ENCODE results near the gene RBMS1. TPM values are rescaled to one million over a fixed set of nuclear protein-coding genes. Genes with fewer than 3 reads are reported as not detected.

The RBMS1 gene
- total and polyA plus RNA-seq, 8 donors = 91.7 to 133 (median 119) TPM

DNA sequence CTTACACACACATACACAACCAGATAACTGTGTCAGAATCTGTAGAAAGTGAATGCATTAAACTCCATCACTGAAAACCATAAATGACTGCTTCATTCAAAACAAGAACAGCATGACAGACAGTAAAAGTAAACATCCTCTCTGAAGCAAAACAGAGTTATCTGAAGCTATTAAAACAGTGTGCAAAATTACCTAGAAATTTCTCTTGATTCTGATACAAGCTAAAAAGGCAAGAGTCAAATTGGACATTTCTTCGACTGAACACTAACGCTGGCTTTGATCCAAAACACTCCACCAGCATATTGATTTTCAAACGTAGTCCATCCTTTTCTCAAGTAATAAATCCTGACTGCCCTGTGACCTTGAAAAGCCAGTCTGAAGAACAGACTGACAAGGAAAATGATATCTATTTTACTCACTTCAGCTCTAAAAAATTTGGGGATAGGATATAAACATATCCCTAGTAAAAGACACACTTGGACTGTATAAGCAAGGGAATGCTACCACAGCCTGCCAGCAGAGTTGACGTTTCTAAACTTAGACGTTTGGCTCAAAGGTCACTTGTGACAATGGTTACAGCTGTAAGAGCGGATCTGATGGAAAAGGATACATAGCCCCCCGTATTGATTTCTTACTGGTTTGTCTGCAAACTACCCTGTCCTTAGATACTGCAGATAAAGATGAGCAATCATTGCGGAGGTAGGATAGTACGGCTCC, 164.6 kb downstream of the RBMS1 start:
- H3K36me3 ChIP-seq = peaks cover 0 to 5% of the 10 kb centered on the region in 2 donors
- no peak overlapping the region for H3K27ac ChIP-seq
- intact Hi-C loops (cut with DNase I) = loop anchor here in 1 of 2 donors (10.0 kb wide), 1 partner anchor 76 kb away; no protein-coding TSS in a partner anchor
- no peaks in the 10 kb centered on the region for H3K9me3 ChIP-seq
- DNase-seq (no peak), ATAC-seq (no peak)
- H3K27me3 ChIP-seq = no peaks in the 10 kb centered on the region
- no peak overlapping the region for H3K4me3 ChIP-seq
- TF ChIP-seq, protein P1, sequence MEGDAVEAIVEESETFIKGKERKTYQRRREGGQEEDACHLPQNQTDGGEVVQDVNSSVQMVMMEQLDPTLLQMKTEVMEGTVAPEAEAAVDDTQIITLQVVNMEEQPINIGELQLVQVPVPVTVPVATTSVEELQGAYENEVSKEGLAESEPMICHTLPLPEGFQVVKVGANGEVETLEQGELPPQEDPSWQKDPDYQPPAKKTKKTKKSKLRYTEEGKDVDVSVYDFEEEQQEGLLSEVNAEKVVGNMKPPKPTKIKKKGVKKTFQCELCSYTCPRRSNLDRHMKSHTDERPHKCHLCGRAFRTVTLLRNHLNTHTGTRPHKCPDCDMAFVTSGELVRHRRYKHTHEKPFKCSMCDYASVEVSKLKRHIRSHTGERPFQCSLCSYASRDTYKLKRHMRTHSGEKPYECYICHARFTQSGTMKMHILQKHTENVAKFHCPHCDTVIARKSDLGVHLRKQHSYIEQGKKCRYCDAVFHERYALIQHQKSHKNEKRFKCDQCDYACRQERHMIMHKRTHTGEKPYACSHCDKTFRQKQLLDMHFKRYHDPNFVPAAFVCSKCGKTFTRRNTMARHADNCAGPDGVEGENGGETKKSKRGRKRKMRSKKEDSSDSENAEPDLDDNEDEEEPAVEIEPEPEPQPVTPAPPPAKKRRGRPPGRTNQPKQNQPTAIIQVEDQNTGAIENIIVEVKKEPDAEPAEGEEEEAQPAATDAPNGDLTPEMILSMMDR (IDR thresholded peaks at IDR 0.05) = no peak
- H3K4me1 ChIP-seq = peaks cover 13 to 96% of the 10 kb centered on the region in 2 donors

DNA sequence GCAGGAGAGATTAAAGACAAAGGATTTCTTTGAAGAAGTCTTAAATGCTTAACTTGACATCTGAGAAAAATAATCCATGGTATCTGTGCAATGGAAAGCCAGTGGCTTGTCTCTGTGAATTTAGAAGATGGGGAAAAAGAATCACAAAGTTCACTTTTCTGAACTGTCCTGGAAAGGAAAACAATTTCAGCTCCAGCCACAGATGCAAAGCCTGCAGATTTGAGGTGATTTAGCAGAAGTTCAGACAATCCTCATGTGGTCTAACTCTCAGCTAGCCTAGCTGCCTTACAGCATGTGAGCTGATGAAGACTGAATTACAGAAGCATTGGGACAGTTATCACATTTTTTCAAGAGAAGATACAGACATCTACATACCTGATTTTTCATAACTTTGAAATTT, 166.8 kb downstream of the RBMS1 start:
- Histone ChIP-seq H3K27me3 (no peaks in the 10 kb centered on the region), H3K4me1 (peaks cover 12 to 97% of the 10 kb centered on the region in 2 donors), H3K9me3 (no peaks in the 10 kb centered on the region), H3K4me3 (no peak overlapping the region), H3K36me3 (peaks cover 0 to 5% of the 10 kb centered on the region in 2 donors), H3K27ac (peak overlapping the region in 1 of 2 donors; percentile 53)
- TF ChIP-seq, protein P1 (IDR thresholded peaks at IDR 0.05) = no peak
- intact Hi-C loops (cut with DNase I) = loop anchor here in 1 of 2 donors (10.0 kb wide), 1 partner anchor 78 kb away; no protein-coding TSS in a partner anchor
- ATAC-seq = no peak
- DNase-seq = no peak

DNA sequence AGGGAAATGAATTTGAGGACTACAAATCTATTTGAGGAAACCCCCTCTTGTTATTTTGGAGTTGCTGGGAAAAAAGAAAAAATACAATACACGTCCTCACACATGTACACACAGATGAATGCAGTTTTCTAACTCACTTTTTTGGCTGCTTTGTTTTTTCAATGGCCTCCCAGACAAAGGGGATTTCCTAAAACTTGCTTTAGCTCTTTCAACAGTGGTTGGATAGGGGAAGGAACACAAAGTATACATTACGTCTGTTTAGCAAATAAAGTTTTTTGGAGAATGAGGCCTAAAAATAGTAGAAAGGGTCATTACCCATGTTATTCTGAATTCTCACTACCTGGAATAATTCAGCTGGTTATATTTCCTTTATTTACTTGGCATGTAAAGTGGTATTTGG, 168.2 kb downstream of the RBMS1 start:
- no peak for ATAC-seq
- Histone ChIP-seq H3K9me3 (no peaks in the 10 kb centered on the region), H3K27ac (peak overlapping the region in 1 of 2 donors; percentile 53), H3K4me1 (peaks cover 12 to 100% of the 10 kb centered on the region in 2 donors), H3K4me3 (no peak overlapping the region), H3K36me3 (no peaks in the 10 kb centered on the region), H3K27me3 (no peaks in the 10 kb centered on the region)
- TF ChIP-seq, protein P1 (IDR thresholded peaks at IDR 0.05) = no peak
- no peak for DNase-seq
- intact Hi-C loops (cut with DNase I) = loop anchor here in 1 of 2 donors (10.0 kb wide), 1 partner anchor 79 kb away; no protein-coding TSS in a partner anchor

DNA sequence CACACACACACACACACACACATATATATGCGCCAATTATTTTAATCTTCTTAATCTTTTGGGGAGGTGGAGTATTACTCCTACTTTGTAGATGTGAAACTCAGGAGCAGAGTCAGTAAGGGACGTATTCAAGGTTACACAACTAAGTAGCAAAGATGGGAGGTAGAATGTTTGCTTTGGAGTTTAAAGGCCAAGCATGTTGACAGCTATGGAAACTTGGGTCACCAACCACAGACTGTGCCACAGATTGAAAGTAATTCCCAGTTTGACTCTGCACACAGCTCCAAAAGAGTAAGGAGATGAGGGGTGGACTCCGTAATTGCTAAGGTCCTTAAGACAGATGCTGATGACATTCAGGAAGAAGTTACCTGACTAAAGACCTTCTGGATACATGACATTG, 168.7 kb downstream of the RBMS1 start:
- intact Hi-C loops (cut with DNase I) = loop anchor here in 1 of 2 donors (10.0 kb wide), 1 partner anchor 80 kb away; no protein-coding TSS in a partner anchor
- Histone ChIP-seq H3K27me3 (no peaks in the 10 kb centered on the region), H3K27ac (peak overlapping the region in 1 of 2 donors; percentile 53), H3K4me3 (no peak overlapping the region), H3K4me1 (peaks cover 12 to 100% of the 10 kb centered on the region in 2 donors), H3K36me3 (no peaks in the 10 kb centered on the region), H3K9me3 (no peaks in the 10 kb centered on the region)
- DNase-seq (no peak), ATAC-seq (peak; percentile 9)
- TF ChIP-seq, protein P1 (IDR thresholded peaks at IDR 0.05) = no peak

DNA sequence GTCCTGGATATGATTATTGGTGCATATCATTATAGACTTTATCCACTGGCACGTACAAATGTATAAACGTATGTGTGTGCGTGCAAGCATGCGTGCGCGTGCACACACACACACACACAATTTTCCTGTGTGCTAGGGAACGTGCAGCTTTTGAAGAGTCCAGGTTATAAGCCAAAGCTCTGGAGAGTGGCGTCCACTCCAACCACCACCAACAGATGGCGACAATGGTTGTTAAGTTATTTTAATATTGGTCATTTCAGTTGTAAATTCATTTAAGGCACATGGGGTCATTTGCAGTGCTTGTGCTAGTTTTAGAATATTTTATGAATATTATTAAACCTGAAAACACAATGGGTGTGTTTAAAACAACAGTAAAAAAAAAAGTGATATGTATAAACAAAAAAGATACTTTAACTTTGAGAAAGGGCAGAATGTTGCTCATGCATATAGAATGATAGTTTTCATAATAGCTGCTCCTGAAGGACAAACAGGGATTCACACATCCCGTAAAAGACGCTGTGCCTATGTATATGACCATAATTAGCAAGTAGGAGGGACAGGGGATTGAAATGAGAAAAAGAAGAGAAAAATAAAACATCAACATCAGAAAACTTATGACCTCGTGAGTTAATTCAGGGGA, 169.3 kb downstream of the RBMS1 start:
- Histone ChIP-seq H3K27ac (no peak overlapping the region), H3K4me1 (peaks cover 12 to 98% of the 10 kb centered on the region in 2 donors), H3K4me3 (no peak overlapping the region), H3K27me3 (no peaks in the 10 kb centered on the region), H3K9me3 (no peaks in the 10 kb centered on the region), H3K36me3 (no peaks in the 10 kb centered on the region)
- peak; percentile 61 for ATAC-seq
- peak in 2 of 4 donors; percentile 31 to 61 for DNase-seq
- intact Hi-C loops (cut with DNase I) = loop anchor here in 1 of 2 donors (10.0 kb wide), 1 partner anchor 81 kb away; no protein-coding TSS in a partner anchor
- TF ChIP-seq, protein P1 (IDR thresholded peaks at IDR 0.05) = peak; percentile 66 to 70

Measured in left lung (tissue), 10 donors.